C4-2B (cell line): ENCODE measurements around the gene TNFRSF1A.

ENCODE experiments used
- ZFX ChIP-seq: fragments of 450-650 bp; IDR thresholded peaks from 2 replicates; pipeline ENCODE4 v1.6.1; 2017
- TF ChIP-seq, protein P1 (sequence below): fragments of 450-650 bp; conservative IDR thresholded peaks from 2 replicates; pipeline ENCODE4 v1.5.1; 2017; ENCODE audit warnings: mild to moderate bottlenecking

DNA sequence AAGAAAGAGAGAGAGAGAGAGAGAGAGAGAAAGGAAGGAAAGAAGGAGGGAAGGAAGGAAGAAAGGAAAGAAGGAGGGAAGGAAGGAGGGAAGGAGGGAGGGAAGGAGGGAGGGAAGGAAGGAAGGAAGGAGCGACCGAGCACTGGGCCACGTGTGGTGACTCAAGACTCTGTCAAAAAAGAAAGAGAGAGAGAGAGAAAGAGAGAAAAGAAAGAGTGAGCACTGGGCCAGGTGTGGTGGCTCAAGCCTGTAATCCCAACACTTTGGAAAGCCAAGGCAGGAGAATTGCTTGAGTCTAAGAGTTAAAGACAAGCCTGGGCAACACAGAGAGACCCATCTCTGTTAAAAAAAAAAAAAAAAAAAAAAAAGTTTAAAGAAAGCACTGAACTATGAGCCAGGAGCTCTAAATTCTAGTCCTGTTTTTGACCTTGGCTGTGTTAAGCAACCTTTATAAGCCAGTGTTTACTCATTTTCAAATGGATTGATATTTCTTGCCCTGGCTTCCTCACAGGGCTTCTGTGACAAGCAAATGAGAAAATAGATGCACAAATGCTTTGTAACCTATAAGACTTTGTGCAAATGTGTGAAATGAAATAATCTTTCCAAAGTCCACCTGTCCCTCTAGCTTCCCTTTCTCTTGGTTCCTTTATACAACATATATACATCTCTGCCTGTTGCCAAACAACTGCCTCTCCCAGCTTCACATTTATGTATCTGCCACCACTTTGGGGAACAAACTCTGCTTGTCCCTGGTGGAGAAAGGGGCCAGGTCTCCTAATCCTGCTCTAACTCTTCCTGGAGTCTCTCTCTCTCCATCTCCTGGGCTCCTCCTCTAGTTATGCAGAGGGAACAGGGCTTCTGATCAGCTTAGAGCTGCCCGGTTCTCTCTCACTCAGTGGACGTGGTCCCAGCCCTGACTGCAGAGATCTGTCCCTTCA is 47.5 kb downstream of the TNFRSF1A start:
- TF ChIP-seq, protein P1, sequence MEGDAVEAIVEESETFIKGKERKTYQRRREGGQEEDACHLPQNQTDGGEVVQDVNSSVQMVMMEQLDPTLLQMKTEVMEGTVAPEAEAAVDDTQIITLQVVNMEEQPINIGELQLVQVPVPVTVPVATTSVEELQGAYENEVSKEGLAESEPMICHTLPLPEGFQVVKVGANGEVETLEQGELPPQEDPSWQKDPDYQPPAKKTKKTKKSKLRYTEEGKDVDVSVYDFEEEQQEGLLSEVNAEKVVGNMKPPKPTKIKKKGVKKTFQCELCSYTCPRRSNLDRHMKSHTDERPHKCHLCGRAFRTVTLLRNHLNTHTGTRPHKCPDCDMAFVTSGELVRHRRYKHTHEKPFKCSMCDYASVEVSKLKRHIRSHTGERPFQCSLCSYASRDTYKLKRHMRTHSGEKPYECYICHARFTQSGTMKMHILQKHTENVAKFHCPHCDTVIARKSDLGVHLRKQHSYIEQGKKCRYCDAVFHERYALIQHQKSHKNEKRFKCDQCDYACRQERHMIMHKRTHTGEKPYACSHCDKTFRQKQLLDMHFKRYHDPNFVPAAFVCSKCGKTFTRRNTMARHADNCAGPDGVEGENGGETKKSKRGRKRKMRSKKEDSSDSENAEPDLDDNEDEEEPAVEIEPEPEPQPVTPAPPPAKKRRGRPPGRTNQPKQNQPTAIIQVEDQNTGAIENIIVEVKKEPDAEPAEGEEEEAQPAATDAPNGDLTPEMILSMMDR: no peak
- no peak for TF ChIP-seq ZFX
